Natural killer cell (primary cell): ENCODE measurements around the gene LDLRAD4. TPM values are rescaled to one million over a fixed set of nuclear protein-coding genes. Genes with fewer than 3 reads are reported as not detected.
A peak's percentile ranks its signal among the peaks of the same experiment; 100 is the strongest.
"Not testable (repeated sequence)": the region's sequence is repeated elsewhere in the genome, so short reads cannot be mapped to it uniquely, and the experiment has no call there.

Source experiments
- ATAC-seq, 3 donors: fragments of 150-1000 bp in 2 of 3; fragments of 200-7000 bp in 1 of 3; cut with Tn5 transposase; 1 replicate in 1 of 3; 2 replicates in 2 of 3; pipeline ENCODE4 v1.10.0; 2021; ENCODE audit warnings: mild to moderate bottlenecking in 2 of 3, moderate library complexity in 2 of 3
- DNase-seq, 2 donors: peaks; one replicate each; pipeline versions ENCODE4 v3.0.0 to v3.0.0-alpha.2; 2013 to 2021; ENCODE audit warnings: mixed read lengths in 1 of 2
- H3K27ac ChIP-seq: one replicate; pipeline ENCODE4 v1.5.1; 2013; ENCODE audit warnings: mild to moderate bottlenecking, low read length
- H3K27me3 ChIP-seq: one replicate; pipeline ENCODE4 v1.6.1; 2013; ENCODE audit warnings: low read length; ENCODE audit not compliant: control insufficient read depth, insufficient read depth
- H3K36me3 ChIP-seq: one replicate; pipeline ENCODE4 v1.6.1; 2013; ENCODE audit warnings: low read length; ENCODE audit not compliant: control insufficient read depth, insufficient read depth
- H3K4me1 ChIP-seq: one replicate; pipeline ENCODE4 v1.6.1; 2013; ENCODE audit warnings: low read length; ENCODE audit not compliant: control insufficient read depth, insufficient read depth
- H3K4me3 ChIP-seq: one replicate; pipeline ENCODE4 v1.5.1; 2013; ENCODE audit warnings: low read length
- H3K9me3 ChIP-seq: one replicate; pipeline ENCODE4 v1.6.1; 2013; ENCODE audit warnings: low read length; ENCODE audit not compliant: control insufficient read depth, insufficient read depth
- H3K27ac Mint-ChIP-seq, 2 donors: one replicate each; pipeline ENCODE4 v1.8.0; 2022; ENCODE audit warnings: mild to moderate bottlenecking in 2 of 2, mixed read lengths in 2 of 2, moderate library complexity in 1 of 2
- H3K27me3 Mint-ChIP-seq, 2 donors: one replicate each; pipeline ENCODE4 v1.8.0; 2022; ENCODE audit warnings: low read depth in 2 of 2, mixed read lengths in 2 of 2
- H3K36me3 Mint-ChIP-seq: one replicate; pipeline ENCODE4 v1.8.0; 2022; ENCODE audit warnings: mixed read lengths
- H3K4me1 Mint-ChIP-seq, 2 donors: one replicate each; pipeline ENCODE4 v1.8.0; 2022; ENCODE audit warnings: mixed read lengths in 2 of 2
- H3K4me3 Mint-ChIP-seq: one replicate; pipeline ENCODE4 v1.8.0; 2022; ENCODE audit warnings: mild to moderate bottlenecking, moderate library complexity, mixed read lengths
- H3K9me3 Mint-ChIP-seq, 2 donors: one replicate each; pipeline ENCODE4 v1.8.0; 2022; ENCODE audit warnings: mixed read lengths in 2 of 2
- CTCF ChIP-seq: fragments of 200-600 bp; IDR thresholded peaks from one replicate; pipeline ENCODE4 v1.8.0; 2022; ENCODE audit warnings: antibody characterized with exemption
- WGBS: methylation state at CpG from one replicate; pipeline ENCODE4 v1.1.7; 2013; ENCODE audit warnings: missing lambda C conversion rate; ENCODE audit not compliant: insufficient coverage; 5-methylcytosine and 5-hydroxymethylcytosine counted together
- intact Hi-C: fragments of 100-400 bp; cut with micrococcal nuclease; formaldehyde crosslinking; loops from one replicate; pipeline ENCODE4 v1.14.2; 2022
- total RNA-seq, 4 donors: library from RNA; stranded (reverse); fragments of 120-200 nt in 1 of 4; gene quantifications; one replicate each; pipeline versions ENCODE4 v1.2.3 to v1.2.4, GENCODE V29; 2013 to 2022

LDLRAD4 gene
- total RNA-seq, 3 donors from 2014 or later (not counting 1 experiment from before 2014, with no cell fraction given), result 24.0 to 36.3 (median 29.2) TPM

GRCh38 chr18:13339653-13340052 is 121.1 kb downstream of the LDLRAD4 start:
- no peaks in the 10 kb centered on the region for H3K4me1 ChIP-seq
- H3K36me3 ChIP-seq, result no peaks in the 10 kb centered on the region
- H3K4me1 Mint-ChIP-seq, result no peaks in the 10 kb centered on the region
- intact Hi-C loops, result no loop called here
- no peak overlapping the region for H3K4me3 ChIP-seq
- no peak overlapping the region for H3K27ac ChIP-seq
- DNase-seq (no peak), ATAC-seq (no peak)
- H3K36me3 Mint-ChIP-seq, result no peaks in the 10 kb centered on the region
- TF ChIP-seq CTCF, result no peak
- WGBS, result 70% methylated on average over 1 of the region's 1 CpG
- H3K27me3 Mint-ChIP-seq, result peaks cover 10 to 44% of the 10 kb centered on the region in 2 donors
- H3K27me3 ChIP-seq, result no peaks in the 10 kb centered on the region
- no peaks in the 10 kb centered on the region for H3K9me3 ChIP-seq
- H3K9me3 Mint-ChIP-seq, result no peaks in the 10 kb centered on the region
- H3K4me3 Mint-ChIP-seq, result no peak overlapping the region
- no peak overlapping the region for H3K27ac Mint-ChIP-seq

- intact Hi-C loops, ATAC-seq, H3K4me3 ChIP-seq, H3K9me3 Mint-ChIP-seq, DNase-seq, H3K27ac ChIP-seq, H3K36me3 ChIP-seq, H3K27me3 Mint-ChIP-seq, H3K4me1 Mint-ChIP-seq, H3K4me1 ChIP-seq, H3K27ac Mint-ChIP-seq, H3K4me3 Mint-ChIP-seq, H3K9me3 ChIP-seq, H3K36me3 Mint-ChIP-seq, H3K27me3 ChIP-seq: not testable (repeated sequence)
These were observed 127.9 kb downstream of the LDLRAD4 start for GRCh38 chr18:13346449-13346848.

- Histone ChIP-seq H3K36me3 (no peaks in the 10 kb centered on the region), H3K27ac (no peak overlapping the region), H3K4me3 (no peak overlapping the region), H3K9me3 (no peaks in the 10 kb centered on the region), H3K27me3 (no peaks in the 10 kb centered on the region), H3K4me1 (peaks cover 5% of the 10 kb centered on the region)
- Mint-ChIP-seq H3K9me3 (peaks cover 3 to 6% of the 10 kb centered on the region in 2 donors), H3K4me1 (no peaks in the 10 kb centered on the region), H3K36me3 (no peaks in the 10 kb centered on the region), H3K27ac (no peak overlapping the region), H3K27me3 (no peaks in the 10 kb centered on the region), H3K4me3 (no peak overlapping the region)
- WGBS, result no CpG with 5 or more reads among the region's 1 CpG
- no peak for TF ChIP-seq CTCF
- DNase-seq (peak in 1 of 2 donors; percentile 55), ATAC-seq (peak in 1 of 3 donors; percentile 17)
- intact Hi-C loops, result no loop called here
These were observed 134.7 kb downstream of the LDLRAD4 start for GRCh38 chr18:13353084-13353823.

- WGBS, result 88% methylated on average over 1 of the region's 1 CpG
These were observed 135.8 kb downstream of the LDLRAD4 start for GRCh38 chr18:13354402-13354801.

More at GRCh38 chr18:13354402-13354801, 135.8 kb downstream of the LDLRAD4 start:
- no peaks in the 10 kb centered on the region for H3K27me3 ChIP-seq
- no peaks in the 10 kb centered on the region for H3K9me3 ChIP-seq
- peaks cover 8% of the 10 kb centered on the region for H3K4me1 ChIP-seq
- Mint-ChIP-seq H3K36me3 (no peaks in the 10 kb centered on the region), H3K27me3 (peaks cover 0 to 7% of the 10 kb centered on the region in 2 donors), H3K4me1 (peaks cover 0 to 4% of the 10 kb centered on the region in 2 donors), H3K27ac (no peak overlapping the region), H3K4me3 (no peak overlapping the region), H3K9me3 (peaks cover 0 to 4% of the 10 kb centered on the region in 2 donors)
- intact Hi-C loops, result no loop called here
- H3K27ac ChIP-seq, result no peak overlapping the region
- no peak for DNase-seq
- H3K36me3 ChIP-seq, result no peaks in the 10 kb centered on the region
- TF ChIP-seq CTCF, result no peak
- ATAC-seq, result no peak
- no peak overlapping the region for H3K4me3 ChIP-seq
